Measurements from ENCODE around the gene MTSS2. TPM values are rescaled to one million over a fixed set of nuclear protein-coding genes. Genes with fewer than 3 reads are reported as not detected.

Gene MTSS2
- total and polyA plus RNA-seq, 2 experiments from 2014 or later, result 16.5 to 19.6 TPM

DNA sequence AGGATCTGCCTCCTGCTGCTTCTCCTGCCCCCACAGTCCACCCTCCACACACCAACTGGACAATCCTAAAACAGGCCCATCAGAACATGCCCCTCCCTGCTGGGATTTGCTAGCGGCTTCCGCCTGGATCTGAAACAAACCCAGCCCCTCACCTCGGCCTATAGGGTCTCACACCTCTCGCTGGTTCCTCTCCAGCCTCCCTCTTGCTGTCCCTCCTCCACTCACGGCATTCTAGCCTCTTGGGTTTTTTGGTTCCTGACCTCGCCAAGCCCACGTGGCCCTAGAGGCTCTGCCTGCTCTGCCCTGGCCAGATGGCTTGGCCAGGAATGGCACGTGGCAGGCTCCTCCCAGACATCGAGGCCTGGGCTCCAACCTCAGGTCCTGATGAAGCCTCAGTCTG is 15.7 kb upstream of the MTSS2 start:
- Histone ChIP-seq H3K4me2 (no peak overlapping the region), H3K4me1 (ENCODE audit: insufficient read depth) (peaks cover 28% of the 10 kb centered on the region), H3K9me3 (ENCODE audit: low read depth) (no peaks in the 10 kb centered on the region), H3K9me2 (replicated peaks; ENCODE audit: insufficient read depth) (no peaks in the 10 kb centered on the region), H3K36me3 (replicated peaks; ENCODE audit: insufficient read depth, low read depth) (no peaks in the 10 kb centered on the region), H3K4me3 (no peak overlapping the region), H4K20me1 (ENCODE audit: insufficient read depth, poor library complexity, severe bottlenecking) (no peaks in the 10 kb centered on the region), H3K27me3 (no peaks in the 10 kb centered on the region), H2AFZ (no peak overlapping the region), H3K27ac (no peak overlapping the region), H3K79me2 (no peaks in the 10 kb centered on the region)
- no peak for DNase-seq (ENCODE audit: low spot score)
- TF ChIP-seq EZH2phosphoT487 (IDR thresholded peaks at IDR 0.05; ENCODE audit: low read depth, severe bottlenecking, unreplicated experiment) (no peak), EZH2 (IDR thresholded peaks at IDR 0.05; ENCODE audit: borderline replicate concordance) (no peak)
- TF ChIP-seq, protein P1, sequence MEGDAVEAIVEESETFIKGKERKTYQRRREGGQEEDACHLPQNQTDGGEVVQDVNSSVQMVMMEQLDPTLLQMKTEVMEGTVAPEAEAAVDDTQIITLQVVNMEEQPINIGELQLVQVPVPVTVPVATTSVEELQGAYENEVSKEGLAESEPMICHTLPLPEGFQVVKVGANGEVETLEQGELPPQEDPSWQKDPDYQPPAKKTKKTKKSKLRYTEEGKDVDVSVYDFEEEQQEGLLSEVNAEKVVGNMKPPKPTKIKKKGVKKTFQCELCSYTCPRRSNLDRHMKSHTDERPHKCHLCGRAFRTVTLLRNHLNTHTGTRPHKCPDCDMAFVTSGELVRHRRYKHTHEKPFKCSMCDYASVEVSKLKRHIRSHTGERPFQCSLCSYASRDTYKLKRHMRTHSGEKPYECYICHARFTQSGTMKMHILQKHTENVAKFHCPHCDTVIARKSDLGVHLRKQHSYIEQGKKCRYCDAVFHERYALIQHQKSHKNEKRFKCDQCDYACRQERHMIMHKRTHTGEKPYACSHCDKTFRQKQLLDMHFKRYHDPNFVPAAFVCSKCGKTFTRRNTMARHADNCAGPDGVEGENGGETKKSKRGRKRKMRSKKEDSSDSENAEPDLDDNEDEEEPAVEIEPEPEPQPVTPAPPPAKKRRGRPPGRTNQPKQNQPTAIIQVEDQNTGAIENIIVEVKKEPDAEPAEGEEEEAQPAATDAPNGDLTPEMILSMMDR (IDR thresholded peaks at IDR 0.05; ENCODE audit: poor library complexity), result no peak
- WGBS (ENCODE audit: low lambda C conversion rate, missing lambda C conversion rate), result 90% methylated on average over 9 of the region's 9 CpGs

DNA sequence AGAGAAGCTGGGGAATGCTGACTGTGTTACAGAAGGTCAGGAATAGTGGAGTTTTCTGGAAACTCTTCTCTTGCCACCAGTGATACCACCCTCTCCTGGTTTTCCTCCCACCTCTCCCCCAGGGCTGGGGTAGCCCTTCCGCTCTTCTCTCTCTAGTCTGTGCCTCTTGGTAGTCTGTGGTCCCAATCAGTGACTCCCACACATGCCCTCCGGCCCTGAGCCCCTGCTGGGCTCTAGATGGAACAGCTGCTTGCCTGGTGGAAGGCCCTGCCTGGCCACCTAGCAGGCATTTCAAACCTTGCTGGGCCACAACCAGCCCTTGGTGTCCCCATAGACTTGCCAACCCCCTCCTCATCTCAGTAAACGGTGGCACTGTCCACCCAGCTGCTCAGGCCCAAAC is 15.2 kb upstream of the MTSS2 start:
- TF ChIP-seq, protein P1 (IDR thresholded peaks at IDR 0.05; ENCODE audit: poor library complexity), result no peak
- TF ChIP-seq EZH2 (IDR thresholded peaks at IDR 0.05; ENCODE audit: borderline replicate concordance) (no peak), EZH2phosphoT487 (IDR thresholded peaks at IDR 0.05; ENCODE audit: low read depth, severe bottlenecking, unreplicated experiment) (no peak)
- no peak for DNase-seq (ENCODE audit: low spot score)
- Histone ChIP-seq H3K27me3 (no peaks in the 10 kb centered on the region), H3K4me3 (no peak overlapping the region), H3K79me2 (no peaks in the 10 kb centered on the region), H4K20me1 (ENCODE audit: insufficient read depth, poor library complexity, severe bottlenecking) (no peaks in the 10 kb centered on the region), H3K9me3 (ENCODE audit: low read depth) (no peaks in the 10 kb centered on the region), H3K27ac (no peak overlapping the region), H3K9me2 (replicated peaks; ENCODE audit: insufficient read depth) (no peaks in the 10 kb centered on the region), H3K36me3 (replicated peaks; ENCODE audit: insufficient read depth, low read depth) (no peaks in the 10 kb centered on the region), H3K4me1 (ENCODE audit: insufficient read depth) (peaks cover 27% of the 10 kb centered on the region), H2AFZ (no peak overlapping the region), H3K4me2 (no peak overlapping the region)
- WGBS (ENCODE audit: low lambda C conversion rate, missing lambda C conversion rate), result 84% methylated on average over 3 of the region's 3 CpGs

DNA sequence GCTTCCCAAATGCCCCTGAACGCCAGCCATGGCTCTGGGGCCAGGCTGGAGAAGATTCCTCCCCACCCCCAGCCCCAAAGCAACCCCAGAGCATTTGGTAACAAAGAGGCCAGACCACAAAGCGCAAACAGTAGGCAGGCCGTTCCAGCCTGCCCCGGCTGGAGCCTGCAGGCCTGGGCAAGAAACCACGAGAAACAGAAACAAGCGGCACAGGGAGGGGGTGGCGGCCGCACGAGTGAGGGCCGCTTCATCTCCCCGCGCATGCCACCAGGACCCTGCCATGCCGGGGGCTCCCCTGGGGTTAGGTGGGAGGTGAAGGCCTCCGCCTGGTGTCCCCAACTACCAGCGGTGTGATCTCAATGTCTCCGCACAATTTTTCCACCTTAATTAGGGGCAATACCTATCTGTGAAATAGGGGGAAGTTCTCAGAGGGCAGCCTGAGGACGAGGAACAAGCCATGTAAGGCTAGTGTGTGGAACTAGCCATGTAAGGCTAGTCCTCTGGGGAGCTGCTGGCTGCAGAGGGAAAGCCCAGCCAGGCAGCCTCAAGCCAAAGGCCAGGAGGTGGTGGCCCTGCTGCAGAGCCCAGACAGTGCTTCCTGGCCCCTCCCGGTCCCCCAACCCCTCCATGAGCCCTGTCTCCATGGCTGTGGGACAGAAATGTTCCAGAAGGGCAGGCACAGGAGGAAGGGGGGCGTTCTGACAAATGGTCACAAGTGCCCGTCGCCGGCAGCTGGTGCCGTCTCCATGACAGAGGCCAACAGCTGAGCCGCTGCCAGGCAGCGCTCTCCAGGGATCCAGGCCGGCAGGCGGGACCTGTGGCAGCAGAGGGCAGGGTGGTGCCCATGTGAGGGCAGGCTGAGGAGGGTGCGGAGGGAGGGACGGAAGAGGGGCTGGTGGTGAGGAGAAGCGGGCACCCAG is 14.5 kb upstream of the MTSS2 start:
- Histone ChIP-seq H4K20me1 (ENCODE audit: insufficient read depth, poor library complexity, severe bottlenecking) (no peaks in the 10 kb centered on the region), H3K4me3 (no peak overlapping the region), H3K27me3 (no peaks in the 10 kb centered on the region), H3K27ac (no peak overlapping the region), H3K4me2 (no peak overlapping the region), H3K4me1 (ENCODE audit: insufficient read depth) (peaks cover 33% of the 10 kb centered on the region), H3K9me3 (ENCODE audit: low read depth) (no peaks in the 10 kb centered on the region), H2AFZ (no peak overlapping the region), H3K9me2 (replicated peaks; ENCODE audit: insufficient read depth) (no peaks in the 10 kb centered on the region), H3K36me3 (replicated peaks; ENCODE audit: insufficient read depth, low read depth) (no peaks in the 10 kb centered on the region), H3K79me2 (no peaks in the 10 kb centered on the region)
- TF ChIP-seq EZH2 (IDR thresholded peaks at IDR 0.05; ENCODE audit: borderline replicate concordance) (no peak), EZH2phosphoT487 (IDR thresholded peaks at IDR 0.05; ENCODE audit: low read depth, severe bottlenecking, unreplicated experiment) (no peak)
- TF ChIP-seq, protein P1 (IDR thresholded peaks at IDR 0.05; ENCODE audit: poor library complexity), result no peak
- no peak for DNase-seq (ENCODE audit: low spot score)
- 92% methylated on average over 29 of the region's 30 CpGs for WGBS (ENCODE audit: low lambda C conversion rate, missing lambda C conversion rate)

All from hepatocyte (in vitro differentiated cells).